MCF 10A (cell line): Measurements from ENCODE around the gene ADGRG7. TPM values are rescaled to one million over a fixed set of nuclear protein-coding genes. Genes with fewer than 3 reads are reported as not detected.

ENCODE experiments used
- BruUV-seq: library from RNA; stranded (reverse); fragments of 400-500 nt; replicated peaks from 2 replicates; lab custom pipeline; 2021; lab: Mats Ljungman, UMichigan
- CTCF ChIA-PET: fragments of 300-600 bp; sonication (Branson Sonifier 250); formaldehyde crosslinking; extraction: SDS; loops from one replicate; lab custom pipeline; 2021; ENCODE audit warnings: antibody characterized with exemption, inconsistent platforms; lab: Yijun Ruan, JAX
- POLR2A ChIA-PET: fragments of 300-600, 350-650 bp; sonication (Branson Sonifier 250); formaldehyde crosslinking; extraction: SDS; loops from one replicate; lab custom pipeline; 2020; ENCODE audit warnings: antibody characterized with exemption, inconsistent platforms; lab: Yijun Ruan, JAX
- DNase-seq: peaks from one replicate; pipeline ENCODE4 v3.0.0-alpha.2; 2018; ENCODE audit not compliant: unreplicated experiment
- H3K27ac Mint-ChIP-seq: one replicate; pipeline ENCODE4 v1.8.0; 2022; ENCODE audit warnings: mild to moderate bottlenecking, low read depth, mixed read lengths; ENCODE audit not compliant: unreplicated experiment
- H3K27me3 Mint-ChIP-seq: one replicate; pipeline ENCODE4 v1.8.0; 2022; ENCODE audit warnings: mixed read lengths; ENCODE audit not compliant: insufficient read depth, unreplicated experiment
- H3K36me3 Mint-ChIP-seq: one replicate; pipeline ENCODE4 v1.8.0; 2022; ENCODE audit warnings: mild to moderate bottlenecking, moderate library complexity, mixed read lengths; ENCODE audit not compliant: insufficient read depth, unreplicated experiment
- H3K4me1 Mint-ChIP-seq: one replicate; pipeline ENCODE4 v1.8.0; 2022; ENCODE audit warnings: mixed read lengths; ENCODE audit not compliant: insufficient read depth, unreplicated experiment
- H3K4me3 Mint-ChIP-seq: one replicate; pipeline ENCODE4 v1.8.0; 2022; ENCODE audit warnings: mild to moderate bottlenecking, moderate library complexity, mixed read lengths; ENCODE audit not compliant: unreplicated experiment
- H3K9me3 Mint-ChIP-seq: one replicate; pipeline ENCODE4 v1.8.0; 2022; ENCODE audit warnings: mixed read lengths; ENCODE audit not compliant: unreplicated experiment
- intact Hi-C: fragments of 100-400 bp; cut with micrococcal nuclease; formaldehyde crosslinking; loops from 2 replicates; pipeline ENCODE4 v1.14.1; 2022
- total RNA-seq: library from RNA; stranded (reverse); gene quantifications from 2 replicates; pipeline ENCODE4 v1.2.3, GENCODE V29; 2022
- TF ChIP-seq, protein P1 (sequence below): fragments of 200-600 bp; IDR thresholded peaks from one replicate; pipeline ENCODE4 v1.8.0; 2022; ENCODE audit warnings: antibody characterized with exemption, mild to moderate bottlenecking; ENCODE audit not compliant: unreplicated experiment

ADGRG7 gene
- total RNA-seq, 1 experiment from 2014 or later: not detected

DNA sequence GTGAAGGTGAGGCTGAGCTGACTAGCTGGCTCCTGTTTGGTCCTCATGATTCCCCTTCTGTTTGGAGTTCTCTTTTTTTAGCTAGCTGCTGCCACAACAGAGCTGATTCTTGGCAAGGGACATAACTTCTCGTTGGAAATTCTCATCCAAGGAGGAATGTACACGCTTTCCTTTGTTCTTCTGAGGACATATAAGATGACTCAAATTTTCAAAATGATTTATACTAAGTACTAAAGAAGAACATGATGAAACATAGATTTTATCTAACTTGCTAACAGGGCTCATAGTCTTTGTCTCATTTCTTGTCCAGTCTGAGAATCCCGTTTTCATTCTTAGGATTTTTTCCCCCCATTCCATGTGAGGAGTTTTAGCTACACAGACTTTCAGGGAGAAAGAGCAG is 97.0 kb downstream of the ADGRG7 start:
- POLR2A ChIA-PET: interaction anchor here (0.5 to 7.9 kb wide), 9 partner anchors 10 to 1032 kb away, joined by 3 to 100 read pairs (median 4); partner anchors contain the start of genes LNP1 and TOMM70
- Mint-ChIP-seq H3K27me3 (no peaks in the 10 kb centered on the region), H3K9me3 (no peaks in the 10 kb centered on the region), H3K36me3 (peaks cover 9% of the 10 kb centered on the region), H3K4me3 (no peak overlapping the region), H3K4me1 (peaks cover 31% of the 10 kb centered on the region), H3K27ac (peak overlapping the region; percentile 21)
- BruUV-seq: no TSS peak
- CTCF ChIA-PET: interaction anchor here (0.6 to 10.8 kb wide), 7 partner anchors 9 to 669 kb away, joined by 3 to 110 read pairs (median 4); no protein-coding TSS in a partner anchor
- DNase-seq: peak; percentile 14
- TF ChIP-seq, protein P1, sequence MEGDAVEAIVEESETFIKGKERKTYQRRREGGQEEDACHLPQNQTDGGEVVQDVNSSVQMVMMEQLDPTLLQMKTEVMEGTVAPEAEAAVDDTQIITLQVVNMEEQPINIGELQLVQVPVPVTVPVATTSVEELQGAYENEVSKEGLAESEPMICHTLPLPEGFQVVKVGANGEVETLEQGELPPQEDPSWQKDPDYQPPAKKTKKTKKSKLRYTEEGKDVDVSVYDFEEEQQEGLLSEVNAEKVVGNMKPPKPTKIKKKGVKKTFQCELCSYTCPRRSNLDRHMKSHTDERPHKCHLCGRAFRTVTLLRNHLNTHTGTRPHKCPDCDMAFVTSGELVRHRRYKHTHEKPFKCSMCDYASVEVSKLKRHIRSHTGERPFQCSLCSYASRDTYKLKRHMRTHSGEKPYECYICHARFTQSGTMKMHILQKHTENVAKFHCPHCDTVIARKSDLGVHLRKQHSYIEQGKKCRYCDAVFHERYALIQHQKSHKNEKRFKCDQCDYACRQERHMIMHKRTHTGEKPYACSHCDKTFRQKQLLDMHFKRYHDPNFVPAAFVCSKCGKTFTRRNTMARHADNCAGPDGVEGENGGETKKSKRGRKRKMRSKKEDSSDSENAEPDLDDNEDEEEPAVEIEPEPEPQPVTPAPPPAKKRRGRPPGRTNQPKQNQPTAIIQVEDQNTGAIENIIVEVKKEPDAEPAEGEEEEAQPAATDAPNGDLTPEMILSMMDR: no peak
- intact Hi-C loops: no loop called here

DNA sequence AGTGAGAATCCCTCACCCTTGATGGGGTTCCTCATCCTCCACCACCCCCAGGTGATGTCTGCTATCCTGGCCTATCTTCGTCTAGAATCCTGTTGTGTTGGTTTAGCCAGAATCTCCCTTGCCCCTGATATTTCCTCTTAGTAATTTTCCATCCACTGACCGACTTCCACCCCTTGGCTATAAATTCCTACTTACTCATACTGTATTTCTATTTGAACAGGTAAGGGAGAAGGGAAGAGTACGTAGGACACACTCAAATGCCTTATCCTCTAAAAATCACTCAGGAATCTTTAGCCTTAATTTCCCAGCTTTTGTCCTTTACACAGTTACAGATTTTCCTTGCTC is 99.2 kb downstream of the ADGRG7 start:
- peak overlapping the region; percentile 89 for H3K4me3 Mint-ChIP-seq
- CTCF ChIA-PET: interaction anchor here (0.7 to 10.8 kb wide), 7 partner anchors 26 to 117 kb away, joined by 3 to 110 read pairs (median 5); no protein-coding TSS in a partner anchor
- peaks cover 42% of the 10 kb centered on the region for H3K4me1 Mint-ChIP-seq
- H3K9me3 Mint-ChIP-seq: no peaks in the 10 kb centered on the region
- POLR2A ChIA-PET: interaction anchor here (0.7 to 7.9 kb wide), 11 partner anchors 9 to 306 kb away, joined by 3 to 100 read pairs (median 5); no protein-coding TSS in a partner anchor
- TF ChIP-seq, protein P1: no peak
- no peak for DNase-seq
- no peaks in the 10 kb centered on the region for H3K27me3 Mint-ChIP-seq
- intact Hi-C loops: no loop called here
- H3K27ac Mint-ChIP-seq: peak overlapping the region; percentile 96
- BruUV-seq: TSS peak; percentile 98
- H3K36me3 Mint-ChIP-seq: peaks cover 22% of the 10 kb centered on the region

- H3K27ac Mint-ChIP-seq: peak within 1 kb of the TSS; percentile 96
- peaks cover 28% of the 10 kb centered on the region for H3K36me3 Mint-ChIP-seq
- peak; percentile 99 for DNase-seq
- no TSS peak for BruUV-seq
- ChIA-PET POLR2A (interaction anchor here (0.5 to 7.9 kb wide), 26 partner anchors 8 to 865 kb away, joined by 3 to 100 read pairs (median 4); partner anchors contain the start of genes LNP1, PCNP and TOMM70), CTCF (interaction anchor here (0.5 to 10.8 kb wide), 14 partner anchors 9 to 865 kb away, joined by 3 to 110 read pairs (median 4); partner anchors contain the start of gene PCNP)
- peaks cover 44% of the 10 kb centered on the region for H3K4me1 Mint-ChIP-seq
- TF ChIP-seq, protein P1: no peak
- intact Hi-C loops: no loop called here
- H3K4me3 Mint-ChIP-seq: peak within 1 kb of the TSS; percentile 89
- no peaks in the 10 kb centered on the region for H3K27me3 Mint-ChIP-seq
- no peaks in the 10 kb centered on the region for H3K9me3 Mint-ChIP-seq
Observed at GRCh38 chr3:100708989-100709841, 99.8 kb downstream of the ADGRG7 start, which contains the start of gene TFG. TFG (plus strand) TSS chr3:100709494; CDS start chr3:100713686, 4,192 bp downstream.
